ENCODE data around the gene SF3B4. TPM values are rescaled to one million over a fixed set of nuclear protein-coding genes. Genes with fewer than 3 reads are reported as not detected.
"Not testable (repeated sequence)": the region's sequence is repeated elsewhere in the genome, so short reads cannot be mapped to it uniquely, and the experiment has no call there.

SF3B4 gene
- total RNA-seq, 1 experiment from 2014 or later, result 23.5 TPM

- no peaks in the 10 kb centered on the region for H3K36me3 ChIP-seq (ENCODE audit: low read depth, low read length)
- peak overlapping the region; percentile 75 for H2AFZ ChIP-seq (ENCODE audit: low read length)
- intact Hi-C loops (cut with micrococcal nuclease), result loop anchor here (1.0 kb wide), 3 partner anchors 52 to 180 kb away; partner anchors contain the start of gene VPS45
- H3K4me2 ChIP-seq (ENCODE audit: low read length), result peak overlapping the region; percentile 91
- TF ChIP-seq EZH2 (IDR thresholded peaks at IDR 0.05; ENCODE audit: low read length, unreplicated experiment) (no peak), EZH2phosphoT487 (IDR thresholded peaks at IDR 0.05; ENCODE audit: borderline replicate concordance, low read length) (no peak), CTCF (conservative IDR thresholded peaks at IDR 0.05; ENCODE audit: low read depth, low read length) (no peak)
- POLR2A ChIA-PET (ENCODE audit: unreplicated experiment), result interaction anchor here (0.5 to 1.3 kb wide), 14 partner anchors 20 to 1644 kb away, joined by 3 to 9 read pairs (median 4); partner anchors contain the start of genes MTMR11 and PLEKHO1
- H3K4me1 ChIP-seq (ENCODE audit: insufficient read depth, low read length), result peaks cover 27% of the 10 kb centered on the region
- peak overlapping the region; percentile 93 for H3K27ac ChIP-seq (ENCODE audit: low read length)
- CTCF ChIA-PET, result interaction anchor here (0.6 to 1.4 kb wide), 5 partner anchors 37 to 299 kb away, joined by 3 to 6 read pairs (median 3); no protein-coding TSS in a partner anchor
- peaks cover 12% of the 10 kb centered on the region for H3F3A ChIP-seq (ENCODE audit: low read length, unreplicated experiment)
- H4K20me1 ChIP-seq (ENCODE audit: low read length), result no peaks in the 10 kb centered on the region
- no peaks in the 10 kb centered on the region for H3K27me3 ChIP-seq (ENCODE audit: low read length)
- H3K4me3 ChIP-seq (ENCODE audit: low read length), result peak overlapping the region; percentile 77
- peaks cover 19% of the 10 kb centered on the region; the same call in 1 of the 2 replicates for H3K79me2 ChIP-seq (ENCODE audit: low read length)
- H3K9me2 ChIP-seq (replicated peaks; ENCODE audit: low read length), result no peaks in the 10 kb centered on the region
- ATAC-seq (peak; percentile 55), DNase-seq (peak; percentile 99)
- H3K9me3 ChIP-seq (ENCODE audit: low read length), result no peaks in the 10 kb centered on the region
- TSS peak; percentile 7 for BruUV-seq (replicated peaks)
- H3K9ac ChIP-seq (ENCODE audit: low read length), result peak overlapping the region; percentile 79
These were observed 40.0 kb downstream of the SF3B4 start for GRCh38 chr1:149887456-149888246.

GRCh38 chr1:149887196-149887455 is 40.5 kb downstream of the SF3B4 start:
- H3K9me3 ChIP-seq (ENCODE audit: low read length); H3K9me2 ChIP-seq (replicated peaks; ENCODE audit: low read length); BruUV-seq (replicated peaks); DNase-seq; ATAC-seq; H3K27me3 ChIP-seq (ENCODE audit: low read length); H2AFZ ChIP-seq (ENCODE audit: low read length); H3K36me3 ChIP-seq (ENCODE audit: low read depth, low read length); intact Hi-C loops (cut with micrococcal nuclease); H4K20me1 ChIP-seq (ENCODE audit: low read length): not testable (repeated sequence)
- Histone ChIP-seq H3F3A (ENCODE audit: low read length, unreplicated experiment) (peaks cover 12% of the 10 kb centered on the region), H3K27ac (ENCODE audit: low read length) (peak overlapping the region; percentile 93), H3K4me1 (ENCODE audit: insufficient read depth, low read length) (peaks cover 27% of the 10 kb centered on the region), H3K9ac (ENCODE audit: low read length) (peak overlapping the region; percentile 79), H3K4me3 (ENCODE audit: low read length) (peak overlapping the region; percentile 77), H3K4me2 (ENCODE audit: low read length) (peak overlapping the region; percentile 91), H3K79me2 (ENCODE audit: low read length) (peaks cover 19% of the 10 kb centered on the region; the same call in 1 of the 2 replicates)
- ChIA-PET POLR2A (ENCODE audit: unreplicated experiment) (interaction anchor here (0.5 to 1.3 kb wide), 7 partner anchors 20 to 1645 kb away, joined by 3 to 9 read pairs (median 4); partner anchors contain the start of gene PLEKHO1), CTCF (interaction anchor here (0.6 to 1.4 kb wide), 4 partner anchors 44 to 300 kb away, joined by 3 to 6 read pairs (median 4); no protein-coding TSS in a partner anchor)

- Histone ChIP-seq H3K36me3 (ENCODE audit: low read depth, low read length) (no peaks in the 10 kb centered on the region), H3K9me2 (replicated peaks; ENCODE audit: low read length) (no peaks in the 10 kb centered on the region), H4K20me1 (ENCODE audit: low read length) (no peaks in the 10 kb centered on the region), H3K27me3 (ENCODE audit: low read length) (no peaks in the 10 kb centered on the region), H3K27ac (ENCODE audit: low read length) (peak overlapping the region; percentile 93), H2AFZ (ENCODE audit: low read length) (no peak overlapping the region), H3K9me3 (ENCODE audit: low read length) (no peaks in the 10 kb centered on the region), H3K4me2 (ENCODE audit: low read length) (peak overlapping the region; percentile 91), H3K79me2 (ENCODE audit: low read length) (peaks cover 19% of the 10 kb centered on the region; the same call in 1 of the 2 replicates), H3F3A (ENCODE audit: low read length, unreplicated experiment) (peaks cover 12% of the 10 kb centered on the region), H3K4me3 (ENCODE audit: low read length) (peak overlapping the region; percentile 77), H3K9ac (ENCODE audit: low read length) (peak overlapping the region; percentile 90), H3K4me1 (ENCODE audit: insufficient read depth, low read length) (peaks cover 27% of the 10 kb centered on the region)
- DNase-seq (peak; percentile 100), ATAC-seq (peak; percentile 60)
- POLR2A ChIA-PET (ENCODE audit: unreplicated experiment), result interaction anchor here (0.5 to 1.3 kb wide), 12 partner anchors 37 to 329 kb away, joined by 3 to 9 read pairs (median 4); partner anchors contain the start of gene PLEKHO1
- CTCF ChIA-PET, result interaction anchor here (1.4 kb wide), 1 partner anchor 282 kb away, joined by 4 read pairs; no protein-coding TSS in a partner anchor
- TF ChIP-seq EZH2 (IDR thresholded peaks at IDR 0.05; ENCODE audit: low read length, unreplicated experiment) (no peak), EZH2phosphoT487 (IDR thresholded peaks at IDR 0.05; ENCODE audit: borderline replicate concordance, low read length) (no peak), CTCF (conservative IDR thresholded peaks at IDR 0.05; ENCODE audit: low read depth, low read length) (no peak)
- intact Hi-C loops (cut with micrococcal nuclease), result no loop called here
- TSS peak; percentile 92 for BruUV-seq (replicated peaks)
These were observed 41.0 kb downstream of the SF3B4 start for GRCh38 chr1:149886396-149887195.

GRCh38 chr1:149886121-149886395 is 41.5 kb downstream of the SF3B4 start:
- POLR2A ChIA-PET (ENCODE audit: unreplicated experiment), result interaction anchor here (0.6 kb wide), 9 partner anchors 36 to 329 kb away, joined by 3 to 6 read pairs (median 3); no protein-coding TSS in a partner anchor
- H3K9ac ChIP-seq (ENCODE audit: low read length), result peak overlapping the region; percentile 90
- H2AFZ ChIP-seq (ENCODE audit: low read length); intact Hi-C loops (cut with micrococcal nuclease); H3K9me3 ChIP-seq (ENCODE audit: low read length); CTCF ChIA-PET; ATAC-seq; H3K36me3 ChIP-seq (ENCODE audit: low read depth, low read length); H4K20me1 ChIP-seq (ENCODE audit: low read length); H3K9me2 ChIP-seq (replicated peaks; ENCODE audit: low read length); H3K27me3 ChIP-seq (ENCODE audit: low read length); DNase-seq: not testable (repeated sequence)
- H3K4me3 ChIP-seq (ENCODE audit: low read length), result peak overlapping the region; percentile 77
- H3K4me2 ChIP-seq (ENCODE audit: low read length), result peak overlapping the region; percentile 82
- peaks cover 12% of the 10 kb centered on the region for H3F3A ChIP-seq (ENCODE audit: low read length, unreplicated experiment)
- H3K4me1 ChIP-seq (ENCODE audit: insufficient read depth, low read length), result peaks cover 27% of the 10 kb centered on the region
- peak overlapping the region; percentile 91 for H3K27ac ChIP-seq (ENCODE audit: low read length)
- H3K79me2 ChIP-seq (ENCODE audit: low read length), result peaks cover 19% of the 10 kb centered on the region; the same call in 1 of the 2 replicates
- TSS peak; percentile 64 for BruUV-seq (replicated peaks)
